Duodenal mucosa (tissue), 2 donors: ENCODE data around the gene RPS6KB1.
"Not testable (repeated sequence)": the region's sequence is repeated elsewhere in the genome, so short reads cannot be mapped to it uniquely, and the experiment has no call there.

Source experiments
- H3K27ac ChIP-seq: one replicate; pipeline ENCODE4 v1.7.0; 2013; ENCODE audit warnings: low read depth, low read length
- H3K27me3 ChIP-seq, 2 donors: one replicate each; pipeline ENCODE4 v1.7.0; 2013; ENCODE audit warnings: low read length in 2 of 2, control low read depth in 1 of 2; ENCODE audit not compliant: insufficient read depth in 2 of 2, control insufficient read depth in 1 of 2
- H3K36me3 ChIP-seq, 2 donors: one replicate each; pipeline ENCODE4 v1.7.0; 2013; ENCODE audit warnings: low read length in 2 of 2, control low read depth in 1 of 2; ENCODE audit not compliant: insufficient read depth in 2 of 2, control insufficient read depth in 1 of 2
- H3K4me1 ChIP-seq, 2 donors: one replicate each; pipeline ENCODE4 v1.7.0; 2013; ENCODE audit warnings: low read length in 2 of 2, control low read depth in 1 of 2; ENCODE audit not compliant: insufficient read depth in 2 of 2, control insufficient read depth in 1 of 2
- H3K4me3 ChIP-seq, 2 donors: one replicate each; pipeline ENCODE4 v1.7.0; 2013; ENCODE audit warnings: low read length in 2 of 2, low read depth in 1 of 2
- H3K9ac ChIP-seq, 2 donors: one replicate each; pipeline ENCODE4 v1.7.0; 2013; ENCODE audit warnings: low read length in 2 of 2, low read depth in 1 of 2
- H3K9me3 ChIP-seq, 2 donors: one replicate each; pipeline ENCODE4 v1.7.0; 2013; ENCODE audit warnings: low read length in 2 of 2, control low read depth in 1 of 2; ENCODE audit not compliant: control insufficient read depth in 1 of 2

RPS6KB1 gene

DNA sequence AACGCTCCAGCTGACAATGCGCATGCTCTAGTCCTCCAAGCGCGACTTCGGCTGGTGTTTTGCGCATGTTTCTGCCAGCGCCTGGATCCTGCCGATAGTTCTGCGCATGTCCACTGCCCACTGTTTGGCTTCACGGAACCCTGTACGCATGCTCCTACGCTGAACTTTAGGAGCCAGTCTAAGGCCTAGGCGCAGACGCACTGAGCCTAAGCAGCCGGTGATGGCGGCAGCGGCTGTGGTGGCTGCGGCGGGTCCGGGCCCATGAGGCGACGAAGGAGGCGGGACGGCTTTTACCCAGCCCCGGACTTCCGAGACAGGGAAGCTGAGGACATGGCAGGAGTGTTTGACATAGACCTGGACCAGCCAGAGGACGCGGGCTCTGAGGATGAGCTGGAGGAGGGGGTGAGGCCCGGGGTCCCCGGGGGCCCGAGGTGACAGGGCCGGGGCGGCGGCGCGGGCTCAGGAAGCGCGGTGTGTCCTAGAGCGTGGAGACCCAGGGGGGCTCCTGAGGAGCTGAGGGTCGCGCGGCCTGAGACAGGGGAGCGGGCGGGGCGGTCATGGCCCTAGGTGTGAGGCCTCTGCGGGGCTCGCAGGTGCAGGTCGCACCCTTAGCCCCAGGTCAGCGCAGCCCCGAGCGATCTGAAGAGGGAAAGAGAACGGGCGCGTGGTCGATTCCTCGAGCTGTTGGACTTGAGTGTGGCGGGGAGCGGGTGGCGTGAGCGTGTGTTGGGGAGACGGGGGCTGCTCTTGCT lies at the start of gene RPS6KB1, which contains the start of gene TUBD1:
Gene RPS6KB1 (plus strand): TSS at position 198 of the 752 bp plus-strand sequence. CDS start 64 bp downstream, at position 262.
Gene TUBD1 (minus strand): TSS at position 20 of the 752 bp plus-strand sequence. CDS start 1,941 bp downstream, outside the sequence.
- Histone ChIP-seq H3K9ac (peak within 1 kb of the TSS; percentile 89 to 95), H3K27me3 (no peaks in the 10 kb centered on the region), H3K9me3 (no peaks in the 10 kb centered on the region), H3K4me1 (peaks cover 7 to 14% of the 10 kb centered on the region in 2 donors), H3K4me3 (peak within 1 kb of the TSS; percentile 92 to 93), H3K36me3 (peaks cover 0 to 3% of the 10 kb centered on the region in 2 donors), H3K27ac (peak within 1 kb of the TSS; percentile 71)

DNA sequence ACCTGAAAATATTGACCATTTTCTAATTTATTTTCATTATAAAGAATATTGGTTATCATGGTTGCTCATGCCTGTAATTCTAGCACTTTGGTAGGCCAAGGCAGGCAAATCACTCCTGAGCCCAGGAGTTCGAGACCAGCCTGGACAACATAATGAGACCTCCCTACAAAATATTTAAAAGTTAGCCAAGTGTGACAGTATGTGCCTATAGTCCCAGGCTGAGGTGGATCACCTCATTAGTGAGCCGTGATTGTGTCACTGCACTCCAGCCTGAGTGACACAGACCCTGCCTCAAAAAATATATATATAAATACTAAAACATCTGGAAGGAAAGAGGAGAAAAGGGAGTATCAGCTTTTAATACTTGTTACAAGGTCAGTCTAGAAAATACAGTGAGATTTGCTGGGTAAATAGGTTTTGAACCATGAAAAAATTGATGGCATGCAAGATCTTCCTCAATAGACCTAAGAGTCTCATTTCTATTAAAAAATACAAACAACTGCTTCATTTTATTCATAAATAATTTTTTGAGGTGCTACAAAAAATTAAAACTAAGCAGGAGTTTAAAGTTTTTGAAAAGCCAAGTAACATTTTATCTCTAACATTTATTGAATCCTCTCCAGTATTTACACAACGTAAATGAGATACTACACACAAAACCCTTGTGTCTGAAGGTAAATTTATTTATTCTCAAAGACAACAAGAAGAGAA lies 47.9 kb upstream of the RPS6KB1 start:
- Histone ChIP-seq H3K27ac (peak overlapping the region; percentile 72), H3K4me1 (peaks cover 50 to 56% of the 10 kb centered on the region in 2 donors), H3K9ac (peak overlapping the region; percentile 41 to 45), H3K9me3 (no peaks in the 10 kb centered on the region), H3K36me3 (peaks cover 6 to 11% of the 10 kb centered on the region in 2 donors), H3K4me3 (no peak overlapping the region), H3K27me3 (no peaks in the 10 kb centered on the region)

DNA sequence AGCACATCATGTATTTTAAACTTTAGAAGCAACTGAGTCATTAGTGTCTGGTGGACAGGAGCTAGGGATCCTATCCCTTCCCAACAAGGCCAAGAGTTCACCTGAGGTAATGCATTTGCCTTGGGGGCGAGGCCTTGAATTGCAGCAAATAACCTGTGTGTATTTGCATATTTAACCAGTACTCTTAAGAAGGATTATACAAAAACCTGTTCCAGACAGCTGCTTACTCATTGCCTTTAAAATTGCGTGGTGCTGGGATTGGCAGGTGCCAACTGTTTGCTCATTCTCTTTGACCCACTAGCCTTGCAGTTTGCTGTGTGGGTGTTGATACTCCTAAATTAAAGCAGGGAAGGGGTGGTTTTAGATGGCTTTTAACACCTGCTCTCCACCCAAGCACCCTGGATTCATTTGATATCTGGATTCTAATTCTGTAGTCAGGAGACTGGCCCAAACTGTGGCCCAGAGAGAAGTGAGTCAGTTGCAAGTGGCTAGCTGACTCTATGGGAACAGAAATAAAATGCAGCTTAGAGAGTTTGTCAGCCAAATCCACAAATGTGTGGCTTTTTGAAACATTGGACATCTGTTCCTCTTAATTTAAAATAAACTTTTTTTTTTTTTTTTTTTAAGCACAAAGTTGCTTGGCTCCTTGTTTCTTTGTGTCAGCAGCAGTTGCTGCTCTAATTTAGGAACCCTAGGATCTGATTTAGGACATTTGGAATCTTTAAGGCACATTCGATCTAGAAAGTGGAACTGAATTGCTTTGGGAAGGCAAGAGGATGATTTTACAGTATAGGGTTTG lies 47.1 kb upstream of the RPS6KB1 start:
- Histone ChIP-seq H3K27ac (peak overlapping the region; percentile 72), H3K9ac (peak overlapping the region; percentile 45 to 61), H3K4me3 (peak overlapping the region in 1 of 2 donors; percentile 33), H3K9me3 (no peaks in the 10 kb centered on the region), H3K27me3 (no peaks in the 10 kb centered on the region), H3K36me3 (peaks cover 3 to 4% of the 10 kb centered on the region in 2 donors), H3K4me1 (peaks cover 50 to 56% of the 10 kb centered on the region in 2 donors)

DNA sequence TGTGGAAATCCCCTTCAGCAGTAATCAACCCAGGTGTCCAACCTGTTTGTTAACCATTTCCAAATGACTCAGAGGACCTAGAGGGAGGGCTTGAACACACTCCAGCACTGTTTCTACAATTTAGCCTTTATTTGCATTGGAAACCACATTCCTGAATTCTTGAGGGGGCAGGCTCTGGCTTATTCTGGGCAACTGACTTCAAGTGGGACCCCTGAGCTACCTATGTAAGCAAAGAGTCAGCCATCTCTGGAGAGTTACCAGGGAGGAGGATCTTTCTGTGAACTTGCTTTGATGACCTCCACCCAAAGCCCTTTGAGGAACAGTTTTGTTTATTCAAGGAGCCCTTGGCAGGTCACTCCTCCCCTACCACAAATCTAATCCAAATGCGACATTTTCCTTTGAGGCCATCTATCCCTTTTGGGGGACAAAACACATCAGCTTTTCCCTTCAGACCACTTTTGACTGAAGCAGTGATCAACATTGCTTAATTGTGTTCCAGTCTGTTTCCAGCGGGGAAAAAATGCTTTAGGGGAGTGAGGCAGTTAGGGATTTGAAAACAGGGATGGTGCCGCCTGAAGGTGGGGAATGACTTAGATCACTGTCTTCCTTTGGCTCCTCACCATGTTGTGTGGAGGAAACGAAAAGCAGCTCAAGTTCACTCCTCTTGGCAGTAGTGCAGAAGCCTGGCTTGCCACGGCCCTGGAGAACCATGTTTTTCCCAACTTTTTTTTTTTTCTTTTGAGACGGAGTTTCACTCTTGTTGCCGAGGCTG lies 46.3 kb upstream of the RPS6KB1 start:
- Histone ChIP-seq H3K36me3 (no peaks in the 10 kb centered on the region), H3K27ac (peak overlapping the region; percentile 71), H3K27me3 (no peaks in the 10 kb centered on the region), H3K9me3 (no peaks in the 10 kb centered on the region), H3K4me3 (peak overlapping the region; percentile 2 to 33), H3K4me1 (peaks cover 54 to 59% of the 10 kb centered on the region in 2 donors), H3K9ac (peak overlapping the region; percentile 45 to 61)

DNA sequence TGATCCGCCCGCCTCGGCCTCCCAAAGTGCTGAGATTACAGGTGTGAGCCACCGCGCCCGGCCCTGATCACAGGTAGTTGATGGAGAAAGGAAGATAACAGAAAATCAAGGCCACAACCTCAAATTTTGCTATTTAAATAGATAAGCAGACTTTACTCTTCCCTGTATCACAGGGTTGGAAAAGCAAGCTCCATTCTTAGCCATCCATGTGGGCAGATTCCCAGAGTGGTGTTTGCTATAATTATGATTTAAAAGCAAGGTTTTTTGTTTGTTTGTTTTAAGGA lies 44.6 kb upstream of the RPS6KB1 start:
- peak overlapping the region in 1 of 2 donors; percentile 38 for H3K4me3 ChIP-seq
- peak overlapping the region; percentile 15 to 28 for H3K9ac ChIP-seq
- H3K27ac ChIP-seq = peak overlapping the region; percentile 52
- peaks cover 66 to 70% of the 10 kb centered on the region in 2 donors for H3K4me1 ChIP-seq
- H3K27me3 ChIP-seq = no peaks in the 10 kb centered on the region
- H3K36me3 ChIP-seq = no peaks in the 10 kb centered on the region
- H3K9me3 ChIP-seq = no peaks in the 10 kb centered on the region

DNA sequence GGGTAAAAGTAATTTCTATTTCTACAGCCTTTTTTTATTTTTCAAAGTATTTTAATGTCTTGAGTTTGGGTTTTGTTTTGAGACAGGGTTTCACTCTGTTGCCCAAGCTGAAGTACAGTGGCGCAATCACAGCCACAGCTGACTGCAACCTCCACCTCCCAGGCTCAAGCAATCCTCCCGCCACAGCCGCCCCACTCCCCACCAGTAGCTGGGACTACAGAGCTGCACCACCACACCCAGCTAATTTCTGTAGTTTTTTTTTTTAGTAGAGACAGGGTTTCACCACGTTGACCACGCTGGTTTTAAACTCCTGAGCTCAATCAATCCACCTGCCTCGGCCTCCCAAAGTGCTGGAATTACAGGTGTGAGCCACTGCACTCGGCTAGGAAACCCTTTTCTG lies 44.1 kb upstream of the RPS6KB1 start:
- Histone ChIP-seq H3K9me3 (no peaks in the 10 kb centered on the region), H3K36me3 (no peaks in the 10 kb centered on the region), H3K27me3 (no peaks in the 10 kb centered on the region), H3K4me3 (peak overlapping the region in 1 of 2 donors; percentile 38), H3K27ac (peak overlapping the region; percentile 52), H3K4me1 (peaks cover 64 to 74% of the 10 kb centered on the region in 2 donors), H3K9ac (peak overlapping the region; percentile 15 to 36)

DNA sequence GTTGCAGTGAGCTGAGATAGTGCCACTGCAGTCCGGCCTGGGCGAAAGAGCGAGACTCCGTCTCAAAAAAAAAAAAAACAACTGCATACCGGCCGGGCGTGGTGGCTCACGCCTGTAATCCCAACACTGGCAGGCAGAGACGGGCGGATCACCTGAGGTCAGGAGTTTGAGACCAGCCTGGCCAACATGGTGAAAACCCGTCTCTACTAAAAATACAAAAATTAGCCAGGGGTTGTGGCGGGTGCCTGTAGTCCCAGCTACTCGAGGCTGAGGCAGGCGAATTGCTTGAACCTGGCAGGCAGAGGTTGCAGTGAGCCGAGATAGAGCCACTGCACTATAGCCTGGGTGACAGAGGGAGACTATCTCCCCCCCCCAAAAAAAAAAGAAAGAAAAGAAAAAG lies 42.6 kb upstream of the RPS6KB1 start:
- H3K9me3 ChIP-seq, H3K4me3 ChIP-seq, H3K27ac ChIP-seq, H3K36me3 ChIP-seq, H3K9ac ChIP-seq, H3K27me3 ChIP-seq: not testable (repeated sequence)
- peaks cover 52 to 66% of the 10 kb centered on the region in 2 donors for H3K4me1 ChIP-seq

DNA sequence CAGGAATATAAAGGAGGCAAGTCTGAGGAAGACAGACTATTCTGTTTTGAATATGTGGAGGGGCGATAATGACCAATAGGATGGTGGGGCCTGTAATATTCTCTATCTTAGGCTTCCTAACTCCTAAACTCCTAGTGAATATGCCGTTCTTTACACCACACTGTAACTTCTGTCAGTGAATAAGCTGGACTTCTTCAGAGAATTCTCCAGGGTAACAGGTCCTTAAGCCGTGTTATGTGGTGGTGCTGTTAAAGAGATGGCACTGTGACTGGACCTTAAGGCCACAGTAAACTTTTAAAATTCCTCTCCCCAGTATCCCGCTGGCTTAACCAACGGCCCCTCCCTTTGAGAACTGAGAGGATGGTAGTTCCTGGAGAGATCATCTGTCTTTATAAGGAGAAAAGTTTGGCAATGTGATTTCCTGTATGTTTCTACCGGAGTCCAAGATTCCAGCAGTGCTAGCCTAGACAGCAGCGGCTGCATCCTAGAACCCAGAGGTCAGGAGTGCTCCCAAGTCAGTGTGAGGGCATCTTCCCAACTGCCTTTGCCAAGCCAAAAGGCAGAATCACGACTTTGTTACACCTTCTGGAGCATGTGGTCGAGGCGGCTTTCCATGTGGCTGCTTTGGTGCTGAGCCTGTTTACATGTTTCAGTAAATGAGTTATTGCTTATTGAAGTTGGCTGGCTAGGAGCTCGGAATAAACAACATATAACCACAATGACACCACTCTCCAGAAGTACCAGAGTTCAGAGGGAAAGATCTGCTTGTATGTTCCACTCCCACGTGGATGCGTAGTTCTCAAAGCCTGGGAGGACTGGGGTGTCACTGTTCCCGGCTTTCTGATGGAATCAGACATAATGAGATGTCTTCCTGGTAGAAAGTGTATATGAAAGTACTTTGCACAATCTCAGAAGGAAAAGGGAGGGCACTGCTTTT lies 41.2 kb upstream of the RPS6KB1 start:
- peak overlapping the region in 1 of 2 donors; percentile 15 for H3K9ac ChIP-seq
- peaks cover 40 to 60% of the 10 kb centered on the region in 2 donors for H3K4me1 ChIP-seq
- peak overlapping the region; percentile 44 for H3K27ac ChIP-seq
- H3K9me3 ChIP-seq = no peaks in the 10 kb centered on the region
- no peaks in the 10 kb centered on the region for H3K36me3 ChIP-seq
- H3K27me3 ChIP-seq = no peaks in the 10 kb centered on the region
- H3K4me3 ChIP-seq = no peak overlapping the region

DNA sequence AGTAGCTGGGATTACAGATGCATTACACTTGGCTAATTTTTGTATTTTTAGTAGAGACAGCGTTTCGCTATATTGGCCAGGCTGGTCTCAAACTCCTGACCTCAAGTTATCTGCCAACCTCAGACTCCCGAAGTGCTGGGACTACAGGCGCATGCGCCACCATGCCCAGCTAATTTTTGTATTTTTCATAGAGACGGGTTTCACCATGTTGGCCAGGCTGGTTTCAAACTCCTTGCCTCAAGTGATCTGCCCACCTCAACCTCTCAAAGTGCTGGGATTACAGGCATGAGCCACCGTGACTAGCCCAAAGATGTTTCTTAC lies 40.1 kb upstream of the RPS6KB1 start:
- H3K27me3 ChIP-seq, H3K9ac ChIP-seq, H3K4me3 ChIP-seq, H3K9me3 ChIP-seq, H3K36me3 ChIP-seq: not testable (repeated sequence)
- H3K4me1 ChIP-seq = peaks cover 31 to 55% of the 10 kb centered on the region in 2 donors
- peak overlapping the region; percentile 3 for H3K27ac ChIP-seq
